ENCODE data around the gene SORD.
"Not testable (repeated sequence)": the region's sequence is repeated elsewhere in the genome, so short reads cannot be mapped to it uniquely, and the experiment has no call there.

The SORD gene

DNA sequence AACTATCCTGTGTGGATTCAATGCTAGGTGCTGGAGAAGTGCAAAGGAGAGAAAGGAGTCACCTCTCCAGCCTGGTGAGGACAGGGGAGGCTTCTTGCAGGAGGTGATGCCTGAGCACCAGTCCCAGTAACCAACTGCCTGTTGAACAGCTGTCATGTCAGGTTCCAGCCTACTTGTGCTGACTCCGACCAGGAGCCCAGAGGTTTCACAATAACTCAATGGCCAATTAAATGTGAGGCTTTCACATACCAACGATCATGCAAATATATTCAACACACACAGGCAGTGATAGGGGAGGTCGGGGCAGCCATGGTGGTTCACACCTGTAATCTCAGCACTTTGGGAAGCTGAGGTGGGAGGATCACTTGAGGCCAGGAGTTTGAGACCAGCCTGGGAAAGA, 7.7 kb downstream of the SORD start:
- TF ChIP-seq CTCF (IDR thresholded peaks at IDR 0.05): no peak
- DNase-seq (ENCODE audit: low spot score): no peak
- Histone ChIP-seq H3K4me3 (no peak overlapping the region), H3K27ac (no peak overlapping the region)

DNA sequence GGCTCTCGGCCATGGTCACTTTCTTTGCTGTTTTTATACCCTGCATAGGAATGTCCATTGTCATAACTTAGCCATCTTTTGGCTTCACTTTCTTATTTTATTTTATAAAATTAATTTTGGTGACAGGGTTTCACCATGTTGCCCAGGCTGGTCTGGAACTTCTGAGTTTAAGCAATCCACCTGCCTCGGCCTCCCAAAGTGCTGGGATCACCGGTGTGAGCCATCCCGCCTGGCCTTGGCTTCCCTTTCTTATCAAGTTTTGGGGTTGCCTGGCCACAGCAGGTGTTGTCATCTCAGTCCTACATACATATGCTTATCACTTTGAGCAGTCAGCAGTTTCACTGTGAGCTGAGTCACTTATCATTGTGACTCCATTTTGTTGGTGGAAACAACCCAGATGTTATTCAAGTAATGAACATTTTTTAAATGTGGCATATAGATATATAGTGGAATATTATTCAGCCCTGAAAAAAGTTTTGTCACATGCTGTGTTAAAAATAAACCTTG, 8.6 kb downstream of the SORD start:
- DNase-seq (ENCODE audit: low spot score); H3K4me3 ChIP-seq; H3K27ac ChIP-seq: not testable (repeated sequence)

DNA sequence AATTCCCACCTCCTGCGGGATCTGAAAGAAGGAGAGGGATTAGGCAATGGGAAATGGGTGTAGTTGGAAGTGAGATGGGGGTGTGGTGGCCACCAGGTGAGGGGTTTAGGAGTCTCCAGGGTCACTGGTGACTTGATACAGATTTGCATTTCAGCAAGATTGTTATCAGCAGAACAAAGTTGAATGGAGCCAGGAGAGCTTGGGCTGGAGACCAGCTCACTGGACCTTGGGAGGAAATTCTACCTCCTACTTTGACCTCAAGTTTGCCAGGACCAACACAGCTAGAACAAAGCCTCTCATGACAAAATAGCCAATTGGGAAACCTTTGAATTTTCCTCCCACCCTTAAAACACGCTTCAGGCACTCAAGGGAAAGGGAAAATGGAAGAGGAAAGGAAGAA, 9.5 kb downstream of the SORD start:
- DNase-seq (ENCODE audit: low spot score); H3K4me3 ChIP-seq; H3K27ac ChIP-seq: not testable (repeated sequence)

DNA sequence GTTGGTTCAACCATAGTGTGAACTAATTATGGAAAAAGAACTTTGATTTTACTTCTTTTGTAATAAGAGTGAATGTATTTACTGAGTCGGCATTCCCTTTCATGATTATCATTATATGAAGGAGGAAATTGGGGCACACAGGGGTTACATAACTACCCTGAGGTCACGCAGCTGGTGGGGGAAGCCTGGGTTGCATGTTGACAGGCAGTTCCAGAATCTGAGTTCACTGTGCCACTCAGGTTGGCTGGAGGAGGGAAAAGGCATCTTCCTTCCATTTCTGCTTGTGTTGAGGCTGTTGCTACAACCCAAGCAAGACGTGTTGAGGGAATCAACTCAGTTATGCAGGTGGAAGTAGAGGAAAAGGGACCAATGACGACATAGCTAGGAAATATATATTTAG, 11.1 kb downstream of the SORD start:
- H3K4me3 ChIP-seq; DNase-seq (ENCODE audit: low spot score); H3K27ac ChIP-seq: not testable (repeated sequence)

DNA sequence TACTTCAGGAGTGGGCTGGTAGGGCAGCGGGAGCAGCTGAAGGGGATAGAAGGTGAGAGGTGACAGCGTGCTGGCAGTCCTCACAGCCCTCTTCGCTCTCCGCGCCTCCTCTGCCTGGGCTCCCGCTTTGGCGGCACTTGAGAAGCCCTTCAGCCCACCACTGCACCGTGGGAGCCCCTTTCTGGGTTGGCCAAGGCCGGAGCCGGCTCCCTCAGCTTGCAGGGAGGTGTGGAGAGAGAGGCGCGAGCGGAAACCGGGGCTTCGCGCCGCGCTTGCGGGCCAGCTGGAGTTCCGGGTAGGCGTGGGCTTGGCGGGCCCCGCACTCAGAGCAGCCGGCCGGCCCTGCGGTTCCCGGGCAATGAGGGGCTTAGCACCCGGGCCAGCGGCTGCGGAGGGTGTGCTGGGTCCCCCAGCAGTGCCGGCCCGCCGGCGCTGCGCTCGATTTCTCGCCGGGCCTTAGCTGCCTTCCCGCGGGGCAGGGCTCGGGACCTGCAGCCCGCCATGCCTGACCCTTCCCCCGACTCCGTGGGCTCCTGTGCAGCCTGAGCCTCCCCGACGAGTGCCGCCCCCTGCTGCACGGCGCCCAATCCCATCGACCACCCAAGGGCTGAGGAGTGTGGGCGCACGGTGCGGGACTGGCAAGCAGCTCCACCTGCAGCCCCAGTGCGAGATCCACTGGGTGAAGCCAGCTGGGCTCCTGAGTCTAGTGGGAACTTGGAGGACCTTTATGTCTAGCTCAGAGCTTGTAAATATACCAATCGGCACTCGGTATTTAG, 11.8 kb downstream of the SORD start:
- not testable (repeated sequence) for H3K4me3 ChIP-seq; DNase-seq (ENCODE audit: low spot score); H3K27ac ChIP-seq

- H3K4me3 ChIP-seq; H3K27ac ChIP-seq; DNase-seq (ENCODE audit: low spot score): not testable (repeated sequence)
- TF ChIP-seq CTCF (IDR thresholded peaks at IDR 0.05): peak; percentile 78
These were observed 14.1 kb downstream of the SORD start for GRCh38 chr15:45036812-45037781.

DNA sequence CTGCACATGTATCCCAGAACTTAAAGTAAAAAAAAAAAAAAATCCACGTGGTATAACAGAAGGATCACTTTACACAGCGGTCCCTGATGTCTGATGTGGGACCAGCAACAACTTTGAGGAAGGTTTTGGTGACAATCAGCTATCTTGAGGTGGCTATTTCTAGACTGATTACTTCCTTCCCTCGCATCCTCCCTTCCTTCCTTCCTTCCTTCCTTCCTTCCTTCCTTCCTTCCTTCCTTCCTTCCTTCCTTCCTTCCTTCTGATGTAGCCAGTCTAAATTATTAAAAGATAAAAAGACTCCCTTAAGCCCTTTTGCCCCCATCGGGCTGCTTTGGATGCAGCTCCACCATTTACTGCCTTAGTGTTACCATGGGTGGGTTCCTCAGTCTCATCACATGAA, 14.9 kb downstream of the SORD start:
- no peak overlapping the region for H3K4me3 ChIP-seq
- no peak overlapping the region for H3K27ac ChIP-seq
- no peak for DNase-seq (ENCODE audit: low spot score)
- TF ChIP-seq CTCF (IDR thresholded peaks at IDR 0.05): no peak

GRCh38 chr15:45040396-45040795, 17.4 kb downstream of the SORD start:
- not testable (repeated sequence) for DNase-seq (ENCODE audit: low spot score); H3K27ac ChIP-seq; H3K4me3 ChIP-seq

DNA sequence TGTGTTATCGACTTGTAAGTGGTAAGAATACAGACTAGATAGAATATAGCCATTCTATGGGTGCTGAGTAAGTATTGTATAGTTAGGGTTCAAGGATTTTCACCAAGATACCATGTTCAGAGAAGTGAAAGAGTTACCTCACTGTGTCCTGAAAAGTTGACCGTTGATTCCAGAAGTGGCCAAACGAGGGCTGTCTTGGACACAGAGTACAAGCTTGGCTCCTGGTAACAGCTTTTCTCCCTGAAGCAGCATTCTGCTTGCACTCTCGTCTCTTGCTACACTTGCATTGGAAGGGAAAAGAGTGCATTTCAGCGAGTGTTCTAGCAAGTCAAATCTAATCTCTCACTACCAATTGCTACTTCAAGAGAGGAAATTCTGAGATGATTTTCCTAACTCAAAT, 18.5 kb downstream of the SORD start:
- H3K4me3 ChIP-seq; DNase-seq (ENCODE audit: low spot score); H3K27ac ChIP-seq: not testable (repeated sequence)

GRCh38 chr15:45042859-45043258, 19.9 kb downstream of the SORD start:
- DNase-seq (ENCODE audit: low spot score); H3K27ac ChIP-seq; H3K4me3 ChIP-seq: not testable (repeated sequence)

GRCh38 chr15:45044270-45044669, 21.3 kb downstream of the SORD start:
- not testable (repeated sequence) for H3K27ac ChIP-seq; DNase-seq (ENCODE audit: low spot score); H3K4me3 ChIP-seq

DNA sequence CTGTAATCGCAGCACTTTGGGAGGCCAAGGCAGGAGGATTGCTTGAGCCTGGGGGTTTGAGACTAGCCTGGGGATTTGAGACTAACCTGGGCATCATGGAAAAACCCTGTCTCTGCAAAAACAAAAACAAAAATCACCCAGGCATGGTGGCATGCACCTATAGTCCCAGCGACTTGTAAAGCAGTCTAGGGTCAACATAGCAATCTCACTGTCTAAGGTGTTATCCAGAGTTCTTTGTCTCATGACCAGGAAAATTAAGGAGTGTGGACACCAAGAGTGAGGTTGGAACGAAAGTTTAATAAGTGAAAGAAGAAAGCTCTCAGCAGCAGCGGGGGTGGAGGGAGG, 25.4 kb downstream of the SORD start:
- peak overlapping the region; percentile 52 to 53 for H3K27ac ChIP-seq
- peak overlapping the region; percentile 17 for H3K4me3 ChIP-seq
- DNase-seq (ENCODE audit: low spot score): not testable (repeated sequence)

Measured in coronary artery (tissue), 2 donors.